GM18951 (cell line): ENCODE measurements around the gene PNP.

ENCODE experiments used
- POLR2A ChIP-seq: IDR thresholded peaks from 4 replicates; pipeline ENCODE4 v1.6.1; 2011; ENCODE audit warnings: mild to moderate bottlenecking; ENCODE audit not compliant: insufficient read length, insufficient read depth; ENCODE audit errors: extremely low read depth
- in situ Hi-C: fragments of 300-500 bp; cut with MboI; formaldehyde crosslinking; loops from one replicate; pipeline ENCODE4 v1.12.0; 2022; ENCODE audit warnings: low sequenced_read_pairs, mixed read lengths, inconsistent platforms; ENCODE audit not compliant: unreplicated experiment

PNP gene

DNA sequence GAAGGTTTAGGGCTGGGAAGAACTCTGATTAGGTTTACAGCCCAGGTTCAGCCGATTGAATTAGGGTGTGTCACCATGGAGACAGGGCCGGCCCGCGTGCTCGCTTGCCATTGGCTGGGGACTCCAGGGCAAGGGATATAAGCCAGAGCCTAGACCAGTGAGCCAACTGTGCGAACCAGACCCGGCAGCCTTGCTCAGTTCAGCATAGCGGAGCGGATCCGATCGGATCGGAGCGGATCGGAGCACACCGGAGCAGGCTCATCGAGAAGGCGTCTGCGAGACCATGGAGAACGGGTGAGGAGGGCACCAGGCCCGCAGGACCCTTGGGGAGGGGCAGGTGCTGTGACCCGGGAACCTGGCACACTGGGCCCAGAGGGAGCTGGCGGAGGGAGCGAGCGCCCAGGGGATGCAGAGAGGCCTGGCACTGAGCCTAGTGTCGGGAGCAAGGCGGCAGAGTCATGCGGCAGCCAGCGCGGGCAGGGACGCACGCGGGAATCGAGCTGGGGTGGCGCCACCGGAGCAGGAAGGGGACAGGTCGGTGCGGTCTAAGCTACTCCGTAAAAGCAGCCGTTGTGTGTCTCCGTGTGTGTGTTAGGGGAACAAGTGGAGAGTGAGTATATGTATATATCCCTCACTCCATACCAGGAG is at the start of gene PNP:
PNP (plus strand) TSS at position 165 of the 648 bp plus-strand sequence; CDS start at position 284, 119 bp downstream.
- peak; percentile 100 for TF ChIP-seq POLR2A
- in situ Hi-C loops, result no loop called here

- in situ Hi-C loops, result no loop called here
- TF ChIP-seq POLR2A, result no peak
Observed at GRCh38 chr14:20419419-20419818, 49.8 kb upstream of the PNP start.

DNA sequence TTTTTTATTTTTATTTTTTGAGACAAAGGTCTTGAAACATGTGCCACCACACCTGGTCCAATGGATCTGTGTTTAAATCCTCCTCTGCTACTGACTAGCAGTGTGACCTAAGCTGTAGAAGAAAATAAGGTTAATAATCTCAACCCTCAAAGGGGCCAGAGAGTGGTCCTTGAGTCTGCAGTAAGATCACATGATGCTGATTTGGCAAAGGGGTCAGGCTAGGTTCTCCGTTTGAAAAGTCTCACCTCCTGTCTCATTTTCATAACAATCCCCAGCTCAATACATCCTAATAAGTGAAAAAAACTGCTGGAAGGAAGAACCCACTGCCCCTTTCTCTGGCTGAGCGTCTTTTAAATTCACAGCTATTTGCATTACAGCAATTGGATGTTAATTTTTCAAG is 47.9 kb upstream of the PNP start:
- no peak for TF ChIP-seq POLR2A
- in situ Hi-C loops, result no loop called here

- in situ Hi-C loops, result no loop called here
- no peak for TF ChIP-seq POLR2A
Observed at GRCh38 chr14:20422886-20423285, 46.3 kb upstream of the PNP start.

GRCh38 chr14:20424851-20425250 is 44.4 kb upstream of the PNP start:
- TF ChIP-seq POLR2A, result no peak
- in situ Hi-C loops, result no loop called here

- TF ChIP-seq POLR2A, result no peak
- in situ Hi-C loops, result no loop called here
Observed at GRCh38 chr14:20427231-20428009, 41.8 kb upstream of the PNP start.

- peak; percentile 8 for TF ChIP-seq POLR2A
- in situ Hi-C loops, result no loop called here
Observed at GRCh38 chr14:20428010-20428365, 41.2 kb upstream of the PNP start.

- TF ChIP-seq POLR2A, result no peak
- in situ Hi-C loops, result no loop called here
Observed at GRCh38 chr14:20428802-20429201, 40.4 kb upstream of the PNP start.

DNA sequence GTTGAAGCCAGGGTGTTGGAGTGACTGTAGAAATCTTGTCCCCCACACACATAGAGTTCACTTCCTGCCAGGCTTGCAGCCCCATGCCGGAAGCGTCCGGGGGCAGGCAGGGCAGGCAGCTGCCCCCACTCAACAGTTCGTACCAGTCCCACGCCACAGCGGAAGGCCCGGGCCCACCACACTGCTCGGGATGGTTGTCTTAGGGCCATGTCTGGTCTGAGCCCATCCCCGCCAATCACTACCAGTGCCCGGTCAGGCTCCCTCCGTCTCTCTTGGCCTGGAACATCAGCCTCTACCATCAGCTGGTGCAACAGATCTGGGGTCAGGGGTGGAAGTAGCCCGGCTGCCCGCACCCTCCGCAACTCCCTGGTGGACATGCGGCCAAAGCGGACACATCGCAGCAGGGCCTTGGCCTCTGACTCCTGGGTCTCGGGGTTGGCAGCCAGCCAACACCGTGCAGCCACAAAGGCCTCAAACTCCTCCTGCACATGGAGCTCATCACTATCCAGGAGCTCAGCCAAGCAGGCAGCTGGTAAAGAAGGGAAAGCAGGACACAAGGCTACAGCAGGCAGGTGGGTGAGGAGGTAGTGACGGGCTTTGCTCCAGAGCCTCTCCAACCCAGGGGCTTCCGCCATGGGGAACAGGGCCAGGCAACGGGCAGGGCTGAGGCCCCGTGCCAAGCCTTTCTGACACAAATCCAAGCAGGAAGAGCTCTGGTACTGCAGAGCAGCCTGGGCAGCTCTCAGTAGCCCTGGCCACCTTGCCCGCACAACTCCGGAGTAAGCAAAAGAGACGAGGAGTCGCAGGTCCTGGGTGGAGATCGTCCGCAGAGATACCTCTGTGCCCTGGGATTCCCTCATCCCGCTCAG is 39.2 kb upstream of the PNP start:
- TF ChIP-seq POLR2A, result no peak
- in situ Hi-C loops, result no loop called here

DNA sequence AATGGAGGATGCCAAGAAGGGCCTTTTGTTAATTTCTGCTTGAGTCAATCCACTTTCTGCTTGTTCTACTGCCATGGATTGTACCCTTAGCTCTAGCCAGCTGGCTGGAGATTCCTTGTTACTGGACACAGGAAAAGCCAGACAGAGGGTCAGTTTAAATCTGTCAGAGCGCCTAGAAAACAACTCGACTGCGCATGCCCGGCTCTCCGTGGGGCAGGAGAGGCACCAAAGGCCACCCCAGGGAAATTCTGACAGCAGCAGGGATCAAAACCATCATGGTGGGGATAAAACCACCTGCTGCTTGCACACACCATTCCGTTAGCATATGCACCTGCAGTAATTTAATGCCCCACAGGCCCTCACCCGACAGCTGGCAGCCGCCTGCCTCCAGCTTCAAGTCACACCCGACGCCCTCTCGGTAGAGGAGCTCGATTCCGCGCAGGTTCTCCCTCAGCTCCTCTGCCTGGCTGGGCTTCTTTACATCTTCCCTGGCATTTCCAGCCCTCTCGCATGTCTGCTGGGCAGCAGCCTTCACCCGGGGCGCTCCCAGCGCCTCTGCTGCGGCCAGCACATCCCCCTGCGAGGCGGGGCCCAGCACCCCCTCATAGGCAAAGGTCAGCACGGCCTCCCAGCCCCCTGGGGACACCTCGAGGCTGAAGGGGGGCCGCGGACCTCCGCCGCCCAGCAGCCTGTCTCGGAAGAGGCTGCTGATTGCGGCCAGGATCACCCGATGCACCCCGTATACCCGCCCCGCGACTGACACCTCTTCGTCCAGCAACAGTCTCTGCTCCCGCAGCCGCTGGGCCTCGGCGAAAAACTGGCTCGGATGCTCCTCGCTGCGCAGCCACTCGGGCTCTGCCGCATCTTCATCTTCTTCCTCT is 34.3 kb upstream of the PNP start:
- TF ChIP-seq POLR2A, result no peak
- in situ Hi-C loops, result no loop called here

- TF ChIP-seq POLR2A, result no peak
- in situ Hi-C loops, result no loop called here
Observed at GRCh38 chr14:20435582-20436362, 33.4 kb upstream of the PNP start, which contains the start of gene KLHL33. TSS of gene KLHL33 (minus strand) at chr14:20436166. CDS start at chr14:20435811, 355 bp downstream.

GRCh38 chr14:20436363-20436755 is 32.8 kb upstream of the PNP start:
- in situ Hi-C loops, result no loop called here
- no peak for TF ChIP-seq POLR2A
